GM18498 (cell line): ENCODE measurements around the gene CDS2.
"Not testable (repeated sequence)": the region's sequence is repeated elsewhere in the genome, so short reads cannot be mapped to it uniquely, and the experiment has no call there.

Experiments
- ATAC-seq: cut with Tn5 transposase; IDR thresholded peaks from one replicate; pipeline ENCODE4 v1.9.1; 2021; ENCODE audit warnings: mild to moderate bottlenecking, moderate library complexity; ENCODE audit not compliant: unreplicated experiment

The CDS2 gene

GRCh38 chr20:5126512-5127203 lies at the start of gene CDS2:
Gene CDS2 (plus strand): TSS chr20:5127008. CDS start chr20:5127093, 85 bp downstream.
- peak; percentile 92 for ATAC-seq

GRCh38 chr20:5077761-5078387 lies 48.9 kb upstream of the CDS2 start:
- ATAC-seq = peak; percentile 12

GRCh38 chr20:5078399-5078958 lies 48.3 kb upstream of the CDS2 start:
- peak; percentile 96 for ATAC-seq

GRCh38 chr20:5080384-5080877 lies 46.4 kb upstream of the CDS2 start:
- peak; percentile 39 for ATAC-seq

- ATAC-seq = no peak
Observed at GRCh38 chr20:5085380-5085779, 41.4 kb upstream of the CDS2 start.

- ATAC-seq = no peak
Observed at GRCh38 chr20:5088688-5089087, 38.1 kb upstream of the CDS2 start.

- peak; percentile 65 for ATAC-seq
Observed at GRCh38 chr20:5090191-5090590, 36.6 kb upstream of the CDS2 start.

GRCh38 chr20:5091902-5092301 lies 34.9 kb upstream of the CDS2 start:
- ATAC-seq = no peak

- no peak for ATAC-seq
Observed at GRCh38 chr20:5092765-5093339, 34.0 kb upstream of the CDS2 start.

- ATAC-seq = no peak
Observed at GRCh38 chr20:5095454-5095853, 31.4 kb upstream of the CDS2 start.

GRCh38 chr20:5095931-5096330 lies 30.9 kb upstream of the CDS2 start:
- no peak for ATAC-seq

GRCh38 chr20:5096463-5096862 lies 30.3 kb upstream of the CDS2 start:
- ATAC-seq = no peak

- not testable (repeated sequence) for ATAC-seq
Observed at GRCh38 chr20:5099009-5099408, 27.8 kb upstream of the CDS2 start.

- ATAC-seq = not testable (repeated sequence)
Observed at GRCh38 chr20:5099909-5100308, 26.9 kb upstream of the CDS2 start.

GRCh38 chr20:5100684-5101347 lies 26.0 kb upstream of the CDS2 start:
- no peak for ATAC-seq

GRCh38 chr20:5104479-5104878 lies 22.3 kb upstream of the CDS2 start:
- no peak for ATAC-seq

- ATAC-seq = no peak
Observed at GRCh38 chr20:5109276-5109675, 17.5 kb upstream of the CDS2 start.

GRCh38 chr20:5113615-5113986 lies 13.2 kb upstream of the CDS2 start:
- ATAC-seq = no peak

- ATAC-seq = no peak
Observed at GRCh38 chr20:5114403-5114802, 12.4 kb upstream of the CDS2 start.

- no peak for ATAC-seq
Observed at GRCh38 chr20:5116875-5117274, 9.9 kb upstream of the CDS2 start.
